GM12878 (cell line): ENCODE data around the gene OR2G2. TPM values are rescaled to one million over a fixed set of nuclear protein-coding genes. Genes with fewer than 3 reads are reported as not detected.

Experiments used
- ATAC-seq: fragments of 200-7000 bp; cut with Tn5 transposase; 3 replicates; pipeline ENCODE4 v1.9.1; 2020; ENCODE audit warnings: mild to moderate bottlenecking, moderate library complexity
- BruUV-seq: library from RNA; stranded (reverse); fragments of 400-500 nt; replicated peaks from 2 replicates; lab custom pipeline; 2021; lab: Mats Ljungman, UMichigan
- CTCF ChIA-PET: fragments of 300-600 bp; sonication (Branson Sonifier 250); formaldehyde crosslinking; extraction: SDS; loops from one replicate; lab custom pipeline; 2021; ENCODE audit warnings: inconsistent platforms; lab: Yijun Ruan, JAX
- POLR2A ChIA-PET: fragments of 350-600 bp; formaldehyde crosslinking; extraction: SDS; loops from one replicate; lab custom pipeline; 2021; ENCODE audit warnings: inconsistent platforms; lab: Charles Lee
- RAD21 ChIA-PET: fragments of 300-600 bp; sonication (Branson Sonifier 250); formaldehyde crosslinking; loops from one replicate; lab custom pipeline; 2023; ENCODE audit warnings: antibody characterized with exemption; ENCODE audit not compliant: unreplicated experiment; lab: Charles Lee
- SMC1A ChIA-PET: fragments of 300-600 bp; sonication (Branson Sonifier 250); formaldehyde crosslinking; loops from one replicate; lab custom pipeline; 2023; ENCODE audit not compliant: unreplicated experiment, uncharacterized antibody; lab: Charles Lee
- DNase-seq: peaks from one replicate; pipeline ENCODE4 v3.0.0-alpha.2; 2011; ENCODE audit warnings: low read depth, low spot score
- FAIRE-seq: peaks from 3 replicates; lab custom pipeline; 2011; peaks lifted over from hg19 to GRCh38; lab: Jason Lieb, UNC
- H2AFZ ChIP-seq: 2 replicates; pipeline ENCODE4 v1.6.0; 2011; ENCODE audit warnings: low read depth, low read length, control low read depth; ENCODE audit not compliant: control insufficient read depth
- H3K27ac ChIP-seq: 2 replicates; pipeline ENCODE4 v1.5.1; 2011; ENCODE audit warnings: control low read depth; ENCODE audit not compliant: control insufficient read depth, insufficient read depth
- H3K27me3 ChIP-seq, 2 experiments: replicated peaks in 1 of 2; 2 replicates each; pipeline versions ENCODE4 v1.6.0 to v1.6.1; 2011; ENCODE audit warnings: low read length in 1 of 2; ENCODE audit not compliant: control insufficient read depth in 2 of 2, insufficient read depth in 2 of 2
- H3K36me3 ChIP-seq, 2 experiments: 2 replicates each; pipeline ENCODE4 v1.5.1; 2011; ENCODE audit warnings: low read length in 1 of 2; ENCODE audit not compliant: control insufficient read depth in 2 of 2, insufficient read depth in 2 of 2
- H3K4me1 ChIP-seq: 2 replicates; pipeline ENCODE4 v1.6.1; 2011; ENCODE audit warnings: mild to moderate bottlenecking, low read length, moderate library complexity, mixed read lengths; ENCODE audit not compliant: control insufficient read depth, insufficient read depth
- H3K4me2 ChIP-seq: 2 replicates; pipeline ENCODE4 v1.6.0; 2011; ENCODE audit warnings: control low read depth; ENCODE audit not compliant: control insufficient read depth, insufficient read depth
- H3K4me3 ChIP-seq: fragments of 200-600 bp; sonication (generic); 2 replicates; pipeline ENCODE4 v1.5.1; 2016
- H3K79me2 ChIP-seq: 2 replicates; pipeline ENCODE4 v1.6.0; 2011; ENCODE audit warnings: low read length; ENCODE audit not compliant: control insufficient read depth, insufficient read depth
- H3K9ac ChIP-seq: 2 replicates; pipeline ENCODE4 v1.8.0; 2011; ENCODE audit warnings: low read length, control low read depth, mixed read lengths; ENCODE audit not compliant: control insufficient read depth, insufficient read depth
- H3K9me3 ChIP-seq: replicated peaks from 3 replicates; pipeline ENCODE4 v1.5.1; 2011; ENCODE audit warnings: mild to moderate bottlenecking, low read length; ENCODE audit not compliant: control insufficient read depth, insufficient read depth
- H4K20me1 ChIP-seq: 2 replicates; pipeline ENCODE4 v1.6.0; 2011; ENCODE audit not compliant: control insufficient read depth, insufficient read depth
- EED ChIP-seq: sonication (generic); IDR thresholded peaks from 2 replicates; pipeline ENCODE4 v1.6.1; 2016; ENCODE audit warnings: antibody characterized with exemption, low read depth
- EZH2 ChIP-seq: IDR thresholded peaks from 2 replicates; pipeline ENCODE4 v1.6.1; 2012; ENCODE audit warnings: low read depth, mild to moderate bottlenecking, control low read depth, inconsistent platforms, low read length, borderline replicate concordance; ENCODE audit not compliant: control insufficient read depth
- HDAC2 ChIP-seq: fragments of 200-600 bp; sonication (generic); IDR thresholded peaks from 2 replicates; pipeline ENCODE4 v1.6.1; 2017
- IKZF2 ChIP-seq, 2 experiments: fragments of 450-650 bp; IDR thresholded peaks; 2 replicates each; pipeline ENCODE4 v1.6.1; 2017; ENCODE audit warnings: mild to moderate bottlenecking in 2 of 2, moderate library complexity in 2 of 2
- MEF2B ChIP-seq: fragments of 450-650 bp; IDR thresholded peaks from 2 replicates; pipeline ENCODE4 v1.6.1; 2018; ENCODE audit warnings: mild to moderate bottlenecking, moderate library complexity; ENCODE audit not compliant: partially characterized antibody, poor library complexity, severe bottlenecking
- MTA2 ChIP-seq: fragments of 450-650 bp; IDR thresholded peaks from 2 replicates; pipeline ENCODE4 v1.6.1; 2016; ENCODE audit warnings: low read depth, mild to moderate bottlenecking, moderate library complexity
- NR2C2 ChIP-seq: IDR thresholded peaks from 2 replicates; pipeline ENCODE4 v1.6.1; 2011; ENCODE audit warnings: borderline replicate concordance, low read depth; ENCODE audit not compliant: control insufficient read depth, insufficient read length
- PBX3 ChIP-seq: IDR thresholded peaks from 2 replicates; pipeline ENCODE4 v1.6.1; 2011; ENCODE audit warnings: mild to moderate bottlenecking, low read depth, low read length, moderate library complexity; ENCODE audit not compliant: insufficient replicate concordance
- POU2F2 ChIP-seq: IDR thresholded peaks from 3 replicates; pipeline ENCODE4 v1.6.1; 2011; ENCODE audit warnings: low read depth, mild to moderate bottlenecking, low read length, borderline replicate concordance
- PRDM15 ChIP-seq: fragments of 450-650 bp; formaldehyde crosslinking; IDR thresholded peaks from 2 replicates; pipeline ENCODE4 v1.4.0; 2020; ENCODE audit warnings: mild to moderate bottlenecking, moderate library complexity
- SMARCA5 ChIP-seq: fragments of 450-650 bp; IDR thresholded peaks from 2 replicates; pipeline ENCODE4 v1.6.1; 2017; ENCODE audit warnings: mild to moderate bottlenecking
- TAF1 ChIP-seq: IDR thresholded peaks from 2 replicates; pipeline ENCODE4 v1.6.1; 2011; ENCODE audit warnings: mild to moderate bottlenecking, low read depth, low read length, borderline replicate concordance
- YY1 ChIP-seq: IDR thresholded peaks from 2 replicates; pipeline ENCODE4 v1.6.1; 2011; ENCODE audit warnings: low read depth, mild to moderate bottlenecking, low read length
- WGBS: methylation state at CpG from one replicate; pipeline ENCODE4 v1.1.6; 2016; ENCODE audit warnings: low lambda C conversion rate; ENCODE audit not compliant: insufficient replicate concordance, insufficient coverage; ENCODE audit errors: missing lambda C conversion rate; 5-methylcytosine and 5-hydroxymethylcytosine counted together
- in situ Hi-C: fragments of 300-500 bp; cut with MboI; formaldehyde crosslinking; loops from 9 replicates; pipeline ENCODE4 v1.14.3; 2018; ENCODE audit warnings: mixed read lengths
- intact Hi-C: fragments of 100-400 bp; cut with micrococcal nuclease; formaldehyde crosslinking; loops from one replicate; pipeline ENCODE4 v1.14.2; 2022; ENCODE audit not compliant: unreplicated experiment
- polyA plus RNA-seq, 11 experiments: library from polyadenylated mRNA; depleted of rRNA in 4 of 11; unstranded in 6 of 11; stranded (reverse) in 5 of 11; fragments of >200 nt; fragmentation: Nextera tagmentation in 4 of 11; fragmentation: Illumina TruSeq in 1 of 11; extraction: Ambion mirVana in 4 of 11; extraction: Trizol in 1 of 11; gene quantifications; 1 replicate in 1 of 11; 2 replicates in 10 of 11; pipeline versions ENCODE4 v1.2.1 to v1.2.3, GENCODE V29; 2011 to 2016; ENCODE audit warnings: inconsistent platforms in 2 of 11, missing spikeins in 2 of 11, low read depth in 1 of 11
- total RNA-seq, 4 experiments: library from RNA; depleted of rRNA in 3 of 4; stranded (reverse); fragments of >200 nt in 3 of 4; fragmentation: Illumina TruSeq in 1 of 4; extraction: Trizol in 1 of 4; gene quantifications; 2 replicates each; pipeline versions ENCODE4 v1.2.1 to v1.2.3, GENCODE V29; 2013 to 2021
- TF ChIP-seq, protein P1 (sequence below): IDR thresholded peaks from 2 replicates; pipeline ENCODE4 v1.6.1; 2012; ENCODE audit warnings: improper control_type of control experiment, low read depth, low read length; ENCODE audit not compliant: insufficient replicate concordance

The OR2G2 gene
- total and polyA plus RNA-seq, 10 of the 15 experiments (the other 5 are each of a cell fraction or from before 2014, with no cell fraction given): not detected

DNA sequence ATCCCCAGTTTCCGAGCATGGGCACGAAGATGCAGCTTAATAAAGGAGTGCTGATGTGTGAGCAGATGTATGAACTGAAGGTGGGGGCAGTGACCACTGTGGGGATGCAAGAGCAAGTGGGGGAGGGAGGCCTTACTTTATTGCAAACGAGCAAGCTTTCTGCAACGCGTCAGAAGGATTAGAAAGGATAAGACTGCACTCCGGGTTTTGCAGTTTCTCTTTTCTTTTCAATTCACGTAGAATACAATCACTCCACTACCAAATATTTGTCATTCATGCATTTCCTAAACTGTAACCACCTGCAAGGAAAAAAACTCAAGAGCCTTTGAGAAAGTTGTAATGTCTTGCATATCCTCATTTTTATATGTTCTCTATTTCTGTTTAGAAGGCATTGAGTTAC lies 47.6 kb upstream of the OR2G2 start (continued):
- TF ChIP-seq PBX3 (no peak), MEF2B (no peak), YY1 (no peak), SMARCA5 (no peak), POU2F2 (no peak)
- TF ChIP-seq, protein P1, sequence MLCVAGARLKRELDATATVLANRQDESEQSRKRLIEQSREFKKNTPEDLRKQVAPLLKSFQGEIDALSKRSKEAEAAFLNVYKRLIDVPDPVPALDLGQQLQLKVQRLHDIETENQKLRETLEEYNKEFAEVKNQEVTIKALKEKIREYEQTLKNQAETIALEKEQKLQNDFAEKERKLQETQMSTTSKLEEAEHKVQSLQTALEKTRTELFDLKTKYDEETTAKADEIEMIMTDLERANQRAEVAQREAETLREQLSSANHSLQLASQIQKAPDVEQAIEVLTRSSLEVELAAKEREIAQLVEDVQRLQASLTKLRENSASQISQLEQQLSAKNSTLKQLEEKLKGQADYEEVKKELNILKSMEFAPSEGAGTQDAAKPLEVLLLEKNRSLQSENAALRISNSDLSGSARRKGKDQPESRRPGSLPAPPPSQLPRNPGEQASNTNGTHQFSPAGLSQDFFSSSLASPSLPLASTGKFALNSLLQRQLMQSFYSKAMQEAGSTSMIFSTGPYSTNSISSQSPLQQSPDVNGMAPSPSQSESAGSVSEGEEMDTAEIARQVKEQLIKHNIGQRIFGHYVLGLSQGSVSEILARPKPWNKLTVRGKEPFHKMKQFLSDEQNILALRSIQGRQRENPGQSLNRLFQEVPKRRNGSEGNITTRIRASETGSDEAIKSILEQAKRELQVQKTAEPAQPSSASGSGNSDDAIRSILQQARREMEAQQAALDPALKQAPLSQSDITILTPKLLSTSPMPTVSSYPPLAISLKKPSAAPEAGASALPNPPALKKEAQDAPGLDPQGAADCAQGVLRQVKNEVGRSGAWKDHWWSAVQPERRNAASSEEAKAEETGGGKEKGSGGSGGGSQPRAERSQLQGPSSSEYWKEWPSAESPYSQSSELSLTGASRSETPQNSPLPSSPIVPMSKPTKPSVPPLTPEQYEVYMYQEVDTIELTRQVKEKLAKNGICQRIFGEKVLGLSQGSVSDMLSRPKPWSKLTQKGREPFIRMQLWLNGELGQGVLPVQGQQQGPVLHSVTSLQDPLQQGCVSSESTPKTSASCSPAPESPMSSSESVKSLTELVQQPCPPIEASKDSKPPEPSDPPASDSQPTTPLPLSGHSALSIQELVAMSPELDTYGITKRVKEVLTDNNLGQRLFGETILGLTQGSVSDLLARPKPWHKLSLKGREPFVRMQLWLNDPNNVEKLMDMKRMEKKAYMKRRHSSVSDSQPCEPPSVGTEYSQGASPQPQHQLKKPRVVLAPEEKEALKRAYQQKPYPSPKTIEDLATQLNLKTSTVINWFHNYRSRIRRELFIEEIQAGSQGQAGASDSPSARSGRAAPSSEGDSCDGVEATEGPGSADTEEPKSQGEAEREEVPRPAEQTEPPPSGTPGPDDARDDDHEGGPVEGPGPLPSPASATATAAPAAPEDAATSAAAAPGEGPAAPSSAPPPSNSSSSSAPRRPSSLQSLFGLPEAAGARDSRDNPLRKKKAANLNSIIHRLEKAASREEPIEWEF: no peak

- no peaks in the 10 kb centered on the region for H3K4me1 ChIP-seq
- DNase-seq: no peak
- H3K9me3 ChIP-seq: no peaks in the 10 kb centered on the region
- no peak overlapping the region for H3K4me2 ChIP-seq
- WGBS: 12% methylated on average over 3 of the region's 3 CpGs
- ChIA-PET RAD21 (no interaction called here), POLR2A (no interaction called here), SMC1A (interaction anchor here (0.6 kb wide), 1 partner anchor 675 kb away, joined by 3 read pairs; no protein-coding TSS in a partner anchor), CTCF (no interaction called here)
- no peak overlapping the region for H3K4me3 ChIP-seq
- no peaks in the 10 kb centered on the region for H3K79me2 ChIP-seq
- no peak overlapping the region for H2AFZ ChIP-seq
- H3K27me3 ChIP-seq: no peaks in the 10 kb centered on the region
- H3K27ac ChIP-seq: no peak overlapping the region
- intact Hi-C loops (no loop called here), in situ Hi-C loops (no loop called here)
- no peaks in the 10 kb centered on the region for H4K20me1 ChIP-seq
- H3K9ac ChIP-seq: no peak overlapping the region
- no peak for FAIRE-seq
- no peak for ATAC-seq
- no peaks in the 10 kb centered on the region for H3K36me3 ChIP-seq
- BruUV-seq: no TSS peak
- TF ChIP-seq NR2C2 (no peak), HDAC2 (no peak), EZH2 (no peak), SMARCA5 (no peak), MTA2 (no peak), EED (no peak), TAF1 (no peak), IKZF2 (IDR thresholded peaks at IDR 0.05) (no peak), PRDM15 (CRISPR knock-in tag) (no peak)
Observed at GRCh38 chr1:247542811-247543210, 45.3 kb upstream of the OR2G2 start.
